ENCODE measurements around the gene C19orf33.

GRCh38 chr19:38267761-38268483 lies 36.1 kb upstream of the C19orf33 start:
- TF ChIP-seq EZH2 (IDR thresholded peaks at IDR 0.05) (no peak), POLR2AphosphoS5 (IDR thresholded peaks at IDR 0.05; ENCODE audit: borderline replicate concordance, low read depth, low read length) (no peak)

All from SK-N-MC (cell line).